ENCODE data around the gene MZT2A.
"Not testable (repeated sequence)": the region's sequence is repeated elsewhere in the genome, so short reads cannot be mapped to it uniquely, and the experiment has no call there.

The MZT2A gene

DNA sequence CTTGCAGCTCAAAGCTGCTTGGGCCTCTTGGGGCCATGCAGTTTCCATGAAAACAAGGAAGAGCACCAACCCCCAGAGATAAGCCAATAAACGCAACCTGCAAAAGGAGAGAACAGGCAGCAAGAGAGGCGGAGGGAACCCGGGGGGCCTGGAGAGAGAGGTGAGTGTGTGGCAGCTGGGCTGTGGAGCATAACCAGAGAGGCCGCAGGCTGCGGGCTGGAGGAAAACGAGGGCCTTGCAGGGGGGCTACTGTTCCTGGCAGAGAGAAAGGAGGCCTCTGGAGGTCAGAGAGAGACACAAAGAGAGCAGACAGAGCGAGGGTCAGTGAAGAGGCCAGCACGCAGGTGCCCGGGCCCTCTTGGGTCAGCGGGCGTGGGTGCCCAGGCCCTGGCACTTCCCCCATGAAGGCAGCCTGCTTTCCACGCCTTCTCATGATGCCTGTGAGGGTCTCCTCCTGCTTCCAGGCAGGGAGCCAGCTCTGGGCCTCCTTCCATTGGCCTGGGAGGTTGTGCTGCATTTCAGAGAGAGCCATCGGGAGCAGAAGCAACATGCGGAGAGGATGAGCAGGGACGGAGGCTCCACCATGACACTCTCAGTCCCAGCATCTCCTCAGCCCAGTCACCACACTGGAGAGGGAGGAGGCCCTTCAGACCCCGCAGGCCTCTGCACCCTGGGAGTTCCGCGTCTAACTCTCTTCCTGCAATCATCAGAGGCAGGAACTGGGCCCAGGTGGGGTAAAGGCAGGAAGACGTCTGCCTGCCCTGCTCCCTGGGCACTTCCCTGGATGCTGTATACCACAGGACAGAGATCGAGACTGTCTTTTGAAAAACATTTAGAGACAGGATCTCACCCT is 1.4 kb downstream of the MZT2A start:
- peak; percentile 21 for DNase-seq

DNA sequence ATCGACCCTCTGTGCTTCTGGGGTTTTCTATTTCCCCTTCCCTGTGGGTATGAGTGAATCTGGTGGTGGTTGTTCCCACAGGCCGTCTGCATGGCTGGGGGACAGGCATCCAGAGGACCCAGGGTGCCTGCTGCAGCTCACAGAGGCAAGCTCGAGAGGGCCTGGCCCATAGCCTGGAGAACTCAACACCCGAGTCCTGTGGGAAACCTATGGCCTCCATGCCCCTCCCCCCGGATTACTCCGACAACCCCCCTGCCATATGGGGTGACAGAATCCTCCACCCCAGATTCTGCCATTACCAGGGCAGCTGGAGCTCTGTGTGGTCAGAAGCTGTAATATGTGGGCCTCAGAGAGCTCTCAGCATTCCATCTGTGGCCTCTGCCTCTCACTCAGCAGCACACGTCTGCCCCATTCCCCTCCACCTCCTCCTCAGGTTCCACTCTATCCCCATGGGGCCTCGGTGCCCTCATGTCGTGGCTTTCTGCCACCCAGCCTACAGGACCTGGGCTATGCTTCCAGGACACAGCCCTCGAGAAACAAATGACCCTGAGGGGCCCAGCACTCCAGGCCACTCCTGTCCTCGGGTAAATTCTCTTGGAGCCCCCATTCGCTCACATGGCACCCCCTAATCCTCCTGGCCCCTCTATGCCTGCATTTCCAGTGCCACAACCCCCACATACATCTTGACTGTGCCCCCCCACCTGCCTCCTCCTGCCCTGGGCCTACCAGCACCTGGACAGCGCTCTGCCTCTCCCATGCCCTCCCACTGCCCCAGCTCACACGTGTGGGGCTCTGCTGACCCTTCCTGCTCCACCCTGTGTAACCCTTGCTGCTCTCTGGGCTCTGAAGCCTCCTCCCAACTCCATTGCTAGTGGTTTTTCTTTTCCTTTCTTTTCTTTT is 3.6 kb downstream of the MZT2A start:
- DNase-seq = no peak

DNA sequence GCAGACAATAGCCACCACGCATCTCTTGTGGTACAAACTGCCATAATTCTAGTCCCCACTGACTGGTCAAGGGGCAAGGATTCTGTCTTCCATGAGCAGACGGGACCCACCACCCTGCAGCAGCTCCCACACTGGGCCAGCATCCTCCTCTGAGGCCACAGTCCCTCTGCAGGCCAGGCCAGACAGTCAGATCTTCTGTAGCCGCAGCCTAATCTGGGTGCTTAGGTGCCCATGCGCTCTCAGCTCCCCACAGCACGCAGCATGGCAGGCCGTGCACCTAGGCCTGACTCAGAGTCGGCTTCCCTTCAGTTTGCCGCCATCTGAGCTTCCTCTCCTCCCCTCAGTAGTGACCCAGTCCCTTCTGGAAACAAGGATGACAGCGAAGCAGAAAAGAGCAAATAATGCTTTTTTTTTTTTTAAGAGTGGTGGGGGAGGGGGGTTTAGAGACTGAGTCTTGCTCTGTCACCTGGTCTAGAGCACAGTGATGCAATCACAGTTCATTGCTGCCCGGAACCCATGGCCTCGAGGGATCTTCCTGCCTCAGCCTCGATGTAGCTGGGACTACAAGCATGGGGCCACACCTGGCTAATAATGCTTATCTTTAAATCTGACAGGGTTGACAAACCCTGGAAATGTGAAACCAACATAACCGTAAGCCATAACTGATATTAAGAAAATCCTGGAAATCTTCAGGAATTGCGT is 5.8 kb downstream of the MZT2A start:
- not testable (repeated sequence) for DNase-seq

DNA sequence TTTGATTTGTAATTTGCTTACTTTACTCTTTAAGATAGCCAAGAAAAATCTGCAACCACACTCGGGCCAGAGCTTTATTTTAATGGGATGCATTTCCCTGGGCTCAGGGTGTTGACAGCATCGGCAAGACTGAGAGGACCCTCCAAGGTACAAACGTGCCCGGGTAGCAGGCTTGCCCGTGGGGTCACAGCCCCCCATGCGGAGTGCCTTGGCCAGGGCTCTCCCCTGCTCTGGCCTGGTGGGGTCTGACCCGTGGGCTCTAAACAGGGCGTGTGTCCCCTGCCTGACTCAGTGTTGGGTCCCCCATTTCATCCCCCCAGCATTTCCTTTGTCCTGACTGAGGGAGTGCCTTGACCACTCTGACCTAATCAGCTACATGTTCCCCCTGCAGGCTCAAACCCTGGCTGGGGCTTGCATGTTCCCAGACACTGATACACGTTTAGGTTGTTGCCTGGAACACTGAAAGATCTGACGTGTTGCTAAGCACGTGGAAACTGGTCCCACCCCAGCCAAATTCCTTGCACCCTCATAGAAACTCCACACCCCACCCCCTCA is 7.2 kb downstream of the MZT2A start:
- not testable (repeated sequence) for DNase-seq

DNA sequence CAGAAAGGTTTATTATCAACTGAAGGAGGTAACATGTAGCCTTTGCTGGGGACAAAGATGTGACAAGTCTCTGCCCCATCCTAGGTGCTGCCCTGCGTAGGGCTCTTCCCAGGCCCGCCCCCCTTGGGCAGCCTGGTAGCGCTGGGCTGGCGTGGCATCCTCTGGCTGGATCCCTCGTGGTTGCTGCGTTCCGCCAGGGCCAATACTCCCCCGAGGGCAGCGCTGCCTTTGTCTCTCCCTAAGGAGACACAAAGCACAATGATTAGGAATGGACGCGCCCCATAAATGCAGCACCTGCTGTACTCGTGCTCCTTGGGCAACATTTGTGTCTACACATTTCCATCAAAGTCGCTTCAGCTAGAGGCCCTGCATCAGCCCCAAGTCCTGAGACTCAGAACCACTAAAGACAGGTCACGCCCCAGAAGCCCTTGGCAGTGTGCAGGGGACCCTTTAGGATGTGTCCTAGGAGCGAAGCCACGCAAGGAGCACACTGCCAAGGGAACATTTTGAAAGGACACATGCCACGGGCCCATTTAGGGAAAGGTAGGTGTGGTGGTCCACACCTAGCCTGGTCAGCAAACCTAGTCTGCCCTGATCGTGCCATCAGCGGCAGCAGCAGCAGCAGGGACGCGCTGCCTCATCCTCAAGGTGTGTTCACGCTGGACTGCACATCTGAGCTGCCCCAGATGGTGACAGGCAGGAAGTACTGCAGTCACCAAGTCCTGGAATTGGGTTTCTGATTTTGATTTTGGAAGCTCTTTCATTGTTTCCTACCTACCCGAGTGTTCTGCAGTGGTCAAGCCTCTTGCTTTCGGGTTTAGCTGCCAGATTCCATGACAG is 8.0 kb downstream of the MZT2A start:
- not testable (repeated sequence) for DNase-seq

DNA sequence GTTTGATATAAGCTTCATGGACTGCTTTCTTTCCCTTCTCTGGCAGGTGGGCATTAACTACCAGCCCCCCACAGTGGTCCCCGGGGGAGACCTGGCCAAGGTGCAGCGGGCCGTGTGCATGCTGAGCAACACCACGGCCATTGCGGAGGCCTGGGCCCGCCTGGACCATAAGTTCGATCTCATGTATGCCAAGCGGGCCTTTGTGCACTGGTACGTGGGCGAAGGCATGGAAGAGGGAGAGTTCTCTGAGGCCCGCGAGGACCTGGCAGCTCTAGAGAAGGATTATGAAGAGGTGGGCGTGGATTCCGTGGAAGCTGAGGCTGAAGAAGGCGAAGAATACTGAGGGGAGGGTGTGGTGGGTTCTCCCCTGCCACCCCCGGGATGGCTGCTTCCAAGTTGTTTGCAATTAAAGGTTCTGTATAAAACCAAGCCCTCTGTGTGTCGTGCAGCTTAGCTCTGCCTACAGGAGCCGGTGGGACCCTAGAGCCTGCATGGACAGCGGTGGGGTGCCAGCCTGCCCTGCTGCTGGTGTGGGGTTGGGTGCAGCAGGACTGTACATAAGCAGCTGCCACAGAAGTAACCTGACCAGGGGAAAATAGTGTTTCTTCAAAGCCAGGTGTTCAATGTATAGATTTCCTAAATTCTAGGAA is 9.6 kb downstream of the MZT2A start:
- DNase-seq = not testable (repeated sequence)

DNA sequence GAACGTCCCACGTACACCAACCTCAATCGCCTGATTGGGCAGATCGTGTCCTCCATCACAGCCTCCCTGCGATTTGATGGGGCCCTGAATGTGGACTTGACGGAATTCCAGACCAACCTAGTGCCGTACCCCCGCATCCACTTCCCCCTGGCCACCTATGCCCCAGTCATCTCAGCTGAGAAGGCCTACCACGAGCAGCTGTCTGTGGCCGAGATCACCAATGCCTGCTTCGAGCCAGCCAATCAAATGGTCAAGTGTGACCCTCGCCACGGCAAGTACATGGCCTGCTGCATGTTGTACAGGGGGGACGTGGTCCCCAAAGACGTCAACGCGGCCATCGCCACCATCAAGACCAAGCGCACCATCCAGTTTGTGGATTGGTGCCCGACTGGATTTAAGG is 11.8 kb downstream of the MZT2A start:
- DNase-seq = not testable (repeated sequence)

DNA sequence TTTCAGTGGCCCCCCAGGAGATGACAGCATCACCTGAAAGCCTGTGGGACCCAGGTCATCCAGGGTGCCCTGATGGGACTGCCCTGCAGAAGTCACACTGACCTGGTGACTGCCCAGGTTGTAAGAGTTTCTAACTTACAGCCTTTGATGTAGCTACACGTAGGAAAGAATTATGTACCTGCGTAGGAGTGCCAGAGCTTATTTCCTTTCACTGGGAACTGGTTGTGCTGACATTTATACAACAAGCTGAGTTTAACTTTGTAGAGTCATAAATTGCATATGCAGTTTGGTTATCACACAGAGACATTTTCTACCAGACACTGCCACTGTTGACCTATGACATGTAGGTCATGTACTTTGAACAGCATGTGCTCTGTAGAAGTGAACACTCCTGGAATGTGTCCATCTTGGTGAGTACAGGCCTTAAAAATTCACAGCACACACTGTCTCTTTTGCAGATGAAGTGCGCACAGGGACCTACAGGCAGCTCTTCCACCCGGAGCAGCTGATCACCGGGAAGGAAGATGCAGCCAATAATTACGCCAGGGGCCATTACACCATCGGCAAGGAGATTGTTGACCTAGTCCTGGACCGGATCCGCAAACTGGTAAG is 13.2 kb downstream of the MZT2A start:
- DNase-seq = not testable (repeated sequence)

DNA sequence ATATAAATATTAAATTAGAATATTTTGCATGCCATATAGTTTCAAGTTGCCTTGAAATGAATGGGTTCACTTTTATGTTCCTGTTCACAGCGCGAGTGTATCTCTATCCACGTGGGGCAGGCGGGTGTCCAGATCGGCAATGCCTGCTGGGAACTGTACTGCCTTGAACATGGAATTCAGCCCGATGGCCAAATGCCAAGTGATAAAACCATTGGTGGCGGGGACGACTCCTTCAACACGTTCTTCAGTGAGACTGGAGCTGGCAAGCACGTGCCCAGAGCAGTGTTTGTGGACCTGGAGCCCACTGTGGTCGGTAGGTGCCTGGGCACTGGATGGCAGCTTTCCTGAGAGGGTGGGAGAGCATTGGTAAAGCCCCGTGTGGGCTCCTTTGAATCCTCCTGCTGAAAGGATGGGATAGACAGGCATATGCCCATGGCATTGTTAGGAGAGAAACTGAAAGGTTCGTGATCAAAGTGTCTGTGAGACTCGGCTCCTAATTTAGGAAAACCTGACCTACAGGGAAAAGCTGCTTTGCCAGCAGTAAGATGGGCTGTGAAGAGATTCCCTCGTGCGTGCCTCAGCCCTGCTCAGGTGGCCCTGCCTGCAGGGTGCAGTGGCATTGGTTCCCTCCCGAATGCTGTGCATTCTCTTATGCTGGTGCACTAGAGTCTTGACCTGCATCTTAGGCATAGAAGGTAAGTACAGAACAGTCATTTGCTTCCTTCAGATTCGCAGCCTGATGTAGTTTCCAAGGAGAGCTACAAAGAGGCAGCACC is 13.9 kb downstream of the MZT2A start:
- DNase-seq = not testable (repeated sequence)

DNA sequence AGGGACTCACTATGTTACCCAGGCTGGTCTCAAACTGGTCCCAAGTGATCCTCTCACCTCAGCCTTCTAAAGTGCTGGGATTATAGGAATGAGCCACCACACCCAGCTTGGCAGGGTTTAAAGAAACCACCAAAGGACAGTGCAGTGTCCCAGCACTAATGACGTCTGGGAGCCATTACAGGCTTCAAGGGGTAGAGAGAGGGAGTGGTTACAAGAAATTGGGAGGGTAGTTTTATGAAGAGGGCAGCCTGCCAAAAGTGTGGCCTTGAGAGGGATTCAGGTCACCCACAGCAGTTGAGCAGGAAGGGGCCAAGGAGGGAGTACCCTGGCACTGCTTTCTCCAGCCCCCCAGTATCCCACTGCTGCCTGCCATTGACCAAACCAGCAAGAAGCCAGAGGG is 15.0 kb downstream of the MZT2A start:
- DNase-seq = not testable (repeated sequence)

DNA sequence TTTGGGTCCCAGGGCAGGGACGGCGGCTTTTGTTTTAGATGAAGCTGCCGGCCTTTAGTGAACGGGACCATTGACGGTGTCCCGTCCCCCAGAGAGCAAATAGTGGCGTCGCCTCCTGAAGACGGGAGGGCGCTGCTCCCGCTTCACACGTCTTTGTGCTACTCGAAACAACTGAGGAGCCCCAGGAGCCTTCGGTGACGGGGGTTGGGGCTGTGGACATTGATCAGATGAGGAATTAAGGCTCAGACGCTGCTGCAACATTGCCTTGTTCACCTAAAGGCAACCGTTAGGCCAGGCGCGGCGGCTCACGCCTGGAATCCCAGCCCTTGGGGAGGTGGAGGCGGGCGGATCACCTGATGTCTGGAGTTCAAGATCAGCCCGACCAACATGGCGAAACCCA is 15.8 kb downstream of the MZT2A start:
- not testable (repeated sequence) for DNase-seq

DNA sequence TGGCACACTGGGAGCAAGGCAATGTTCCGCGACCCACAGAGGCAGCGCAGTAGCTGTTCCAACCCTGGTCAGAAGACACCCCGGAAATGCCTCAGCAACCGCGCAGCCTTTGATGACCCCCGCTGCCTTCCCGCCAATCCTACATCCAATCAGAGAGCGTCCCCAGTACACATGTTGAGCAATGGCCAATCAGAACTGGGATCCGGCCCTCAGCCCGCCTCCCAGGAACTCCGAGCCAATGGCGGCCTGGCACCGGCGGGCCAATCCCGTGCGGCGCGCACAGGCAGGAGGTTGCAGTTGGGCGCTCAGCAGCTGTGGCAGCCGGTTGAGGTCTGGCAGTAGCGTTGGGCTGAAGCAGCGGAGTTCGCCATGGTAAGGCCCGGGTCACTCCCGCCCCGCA is 16.4 kb downstream of the MZT2A start, which contains the start of gene TUBA3D:
Gene TUBA3D (plus strand): TSS at position 289 of the 400 bp plus-strand sequence. CDS start 81 bp downstream, at position 370.
- no peak for DNase-seq

DNA sequence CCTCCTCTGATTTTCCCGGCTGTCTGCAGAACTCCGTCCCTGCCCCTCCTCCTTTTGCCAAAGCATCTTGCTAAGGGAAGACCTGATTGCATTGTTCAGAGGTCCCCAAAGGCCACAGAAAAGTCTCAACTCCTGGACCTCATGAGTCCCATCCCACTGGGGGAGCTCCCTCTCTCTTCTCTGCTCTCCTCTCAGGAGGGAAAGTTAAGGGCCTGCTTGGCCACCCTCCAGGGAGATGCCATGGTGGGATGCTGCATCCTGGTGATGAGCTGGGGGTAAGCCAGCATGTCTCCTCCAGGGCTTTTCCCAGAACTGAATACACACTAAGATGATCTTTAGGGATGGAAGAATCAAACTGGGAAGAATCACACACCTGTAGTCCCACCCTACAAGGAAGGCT is 18.9 kb downstream of the MZT2A start:
- DNase-seq = not testable (repeated sequence)

DNA sequence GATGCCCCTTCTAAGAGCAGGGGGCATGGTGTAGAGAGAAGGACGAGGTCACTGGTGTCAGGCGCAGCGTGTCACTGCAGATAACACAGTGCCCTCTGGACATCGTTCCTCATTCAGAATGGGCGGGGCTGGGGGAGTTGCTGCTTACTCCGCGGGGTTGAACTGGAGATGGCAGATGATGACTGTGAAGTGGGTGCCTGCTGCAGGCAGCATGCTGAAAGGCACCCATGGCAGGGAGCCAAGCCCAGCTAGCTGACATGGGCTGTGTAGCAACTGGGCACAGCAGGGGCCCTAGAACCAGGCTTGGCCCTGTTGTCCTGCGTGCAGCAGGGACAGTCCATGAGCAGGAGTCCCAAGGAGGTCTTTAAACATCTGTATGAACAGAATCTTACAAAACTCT is 20.6 kb downstream of the MZT2A start:
- not testable (repeated sequence) for DNase-seq

DNA sequence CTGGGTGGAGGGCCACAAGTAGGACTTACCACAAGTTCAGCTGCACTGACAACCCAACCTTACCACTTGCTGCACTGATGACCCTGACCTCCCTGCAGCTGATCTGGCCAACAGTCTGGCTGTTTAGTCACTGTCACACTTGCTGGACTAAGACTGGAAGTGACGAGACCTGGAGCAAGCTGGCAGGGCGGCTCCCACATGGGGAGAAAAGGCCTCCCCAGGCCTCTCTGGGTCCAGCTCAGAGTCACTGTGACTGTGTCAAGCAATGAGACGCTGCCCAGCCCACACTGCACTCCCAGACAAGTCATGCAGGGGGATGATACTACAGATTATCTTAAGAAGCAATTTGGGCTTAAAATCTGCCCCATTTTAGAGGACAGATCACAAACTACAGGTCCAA is 21.3 kb downstream of the MZT2A start:
- not testable (repeated sequence) for DNase-seq

DNA sequence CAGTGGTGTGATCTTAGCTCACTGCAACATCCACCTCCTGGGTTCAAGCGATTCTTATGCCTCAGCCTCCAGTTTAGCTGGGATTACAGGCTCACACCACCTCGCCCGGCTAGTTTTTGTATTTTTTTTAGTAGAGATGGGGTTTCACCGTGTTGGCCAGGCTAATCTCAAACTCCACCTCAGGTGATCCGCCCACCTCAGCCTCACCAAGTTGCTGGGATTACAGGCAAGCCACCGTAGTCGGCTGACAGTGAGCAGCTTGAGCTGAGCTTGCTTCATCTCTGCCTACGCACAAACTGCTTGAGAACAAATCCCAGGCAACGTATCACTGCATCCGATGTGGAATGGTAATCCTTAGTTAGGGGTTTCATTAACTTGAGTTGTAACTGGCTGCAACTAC is 24.5 kb downstream of the MZT2A start:
- not testable (repeated sequence) for DNase-seq

DNA sequence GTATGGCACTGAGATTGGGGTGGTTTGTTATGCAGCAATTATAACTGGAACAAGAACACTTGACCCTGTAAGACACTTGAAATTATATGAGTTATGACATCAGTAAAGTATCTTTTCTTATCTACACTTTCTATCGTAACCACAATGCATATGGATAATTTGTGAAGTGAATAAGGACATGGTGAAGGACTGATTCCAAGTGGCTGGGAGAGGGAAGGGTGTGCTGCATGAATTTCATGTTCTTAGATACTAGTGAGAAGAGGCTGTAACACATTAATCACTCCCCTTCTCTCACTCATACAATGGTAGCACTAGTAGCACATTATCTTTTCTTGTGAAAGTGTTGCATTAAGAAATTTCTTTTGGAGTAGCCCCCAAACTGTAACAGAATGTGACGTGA is 37.3 kb downstream of the MZT2A start:
- DNase-seq = not testable (repeated sequence)

DNA sequence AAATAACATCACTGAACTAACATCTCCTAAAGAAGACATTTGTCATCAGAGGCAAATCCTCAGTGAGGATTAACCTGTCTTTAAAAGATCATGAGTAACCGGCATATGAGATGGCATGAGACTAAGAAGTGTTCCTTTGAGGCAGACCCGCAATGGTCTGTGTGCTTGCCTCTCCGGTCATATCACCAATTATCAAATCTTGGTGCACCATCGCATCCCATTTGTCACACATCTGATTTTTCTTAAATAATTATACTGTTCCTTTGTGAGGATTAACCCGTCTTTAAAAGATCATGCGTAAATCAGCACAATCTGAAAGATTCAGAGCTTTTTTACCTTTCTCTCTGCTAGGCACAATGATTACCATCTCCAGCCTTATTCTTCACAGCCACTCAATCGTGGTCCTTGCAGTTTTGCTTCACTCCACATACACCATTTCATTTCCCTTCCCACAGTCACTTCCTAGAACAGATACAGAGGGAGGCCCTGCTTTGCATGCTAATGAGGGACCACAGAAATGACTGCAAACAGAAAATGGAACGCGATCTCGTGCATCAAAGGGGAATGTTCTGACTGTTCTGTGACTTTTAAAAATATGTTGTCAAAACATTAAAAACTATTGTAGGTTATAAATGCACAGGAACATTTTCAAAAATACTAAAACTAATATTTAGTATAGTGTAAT is 40.8 kb downstream of the MZT2A start:
- DNase-seq = not testable (repeated sequence)

DNA sequence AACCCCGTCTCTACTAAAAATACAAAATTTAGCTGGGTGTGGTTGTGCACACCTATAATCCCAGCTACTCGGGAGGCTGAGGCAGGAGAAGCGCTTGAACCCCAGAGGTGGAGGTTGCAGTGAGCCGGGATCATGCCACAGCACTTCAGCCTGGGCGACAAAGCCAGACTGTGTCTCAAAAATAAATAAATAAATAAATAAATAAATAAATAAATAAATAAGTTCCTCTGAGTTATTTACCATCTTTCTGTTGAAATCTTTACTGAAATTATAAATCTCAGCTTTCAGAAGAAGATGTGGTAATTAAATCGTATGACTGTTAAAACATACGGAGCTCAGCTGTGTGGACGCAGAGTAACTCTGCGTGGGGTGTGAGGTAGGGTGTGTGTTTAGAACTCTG is 44.2 kb downstream of the MZT2A start:
- DNase-seq = not testable (repeated sequence)
